B cell (primary cell): Measurements from ENCODE around the gene SRGAP1. TPM values are rescaled to one million over a fixed set of nuclear protein-coding genes. Genes with fewer than 3 reads are reported as not detected.

Experiments
- ATAC-seq: fragments of 200-7000 bp; cut with Tn5 transposase; one replicate; pipeline ENCODE4 v1.10.0; 2021; ENCODE audit warnings: low read depth, mild to moderate bottlenecking, moderate number of reproducible peaks, moderate library complexity
- CTCF ChIA-PET: fragments of 350-600 bp; sonication (Branson Sonifier 250); formaldehyde crosslinking; loops from one replicate; lab custom pipeline; 2021; ENCODE audit warnings: antibody characterized with exemption, inconsistent platforms; lab: Charles Lee
- POLR2A ChIA-PET: fragments of 350-600 bp; sonication (Branson Sonifier 250); formaldehyde crosslinking; loops from one replicate; lab custom pipeline; 2021; ENCODE audit warnings: antibody characterized with exemption; lab: Charles Lee
- DNase-seq: peaks from one replicate; pipeline ENCODE4 v3.0.0; 2013
- H2AFZ ChIP-seq: 2 replicates; pipeline ENCODE4 v1.6.1; 2012; ENCODE audit warnings: mild to moderate bottlenecking, low read depth, low read length; ENCODE audit not compliant: insufficient read depth, poor library complexity, severe bottlenecking
- H3K27ac ChIP-seq, 2 donors: 1 replicate in 1 of 2; 2 replicates in 1 of 2; pipeline ENCODE4 v1.5.1; 2012 to 2013; ENCODE audit warnings: low read length in 2 of 2, mild to moderate bottlenecking in 2 of 2, moderate library complexity in 1 of 2
- H3K27me3 ChIP-seq, 4 experiments: fragments of 200-600 bp in 1 of 4; sonication (generic) in 1 of 4; replicated peaks in 1 of 4; 1 replicate in 2 of 4; 2 replicates in 2 of 4; pipeline versions ENCODE4 v1.6.1 to v1.7.0; 2013 to 2016; ENCODE audit warnings: low read length in 3 of 4, mild to moderate bottlenecking in 2 of 4, mixed read lengths in 1 of 4, moderate library complexity in 1 of 4; ENCODE audit not compliant: insufficient read depth in 4 of 4, control insufficient read depth in 3 of 4; ENCODE audit errors: control extremely low read depth in 1 of 4
- H3K36me3 ChIP-seq, 2 experiments: replicated peaks in 1 of 2; 1 replicate in 1 of 2; 2 replicates in 1 of 2; pipeline versions ENCODE4 v1.6.1 to v1.7.1; 2013; ENCODE audit warnings: low read length in 1 of 2; ENCODE audit not compliant: insufficient read depth in 2 of 2, control insufficient read depth in 1 of 2; ENCODE audit errors: control extremely low read depth in 1 of 2, extremely low read depth in 1 of 2
- H3K4me1 ChIP-seq, 2 donors: fragments of 200-600 bp in 1 of 2; sonication (generic) in 1 of 2; 1 replicate in 1 of 2; 2 replicates in 1 of 2; pipeline versions ENCODE4 v1.5.1 to v1.6.1; 2013 to 2017; ENCODE audit warnings: low read length in 2 of 2; ENCODE audit not compliant: control insufficient read depth in 2 of 2, insufficient read depth in 2 of 2
- H3K4me2 ChIP-seq: replicated peaks from 2 replicates; pipeline ENCODE3; 2012; ENCODE audit warnings: mild to moderate bottlenecking, low read depth, low read length; ENCODE audit not compliant: poor library complexity, severe bottlenecking
- H3K4me3 ChIP-seq, 5 experiments: fragments of 200-600 bp in 1 of 5; sonication (generic) in 1 of 5; 1 replicate in 3 of 5; 2 replicates in 2 of 5; pipeline versions ENCODE4 v1.5.1 to v1.7.0; 2011 to 2016; ENCODE audit warnings: low read length in 4 of 5, mild to moderate bottlenecking in 4 of 5, low read depth in 2 of 5, control low read depth in 1 of 5, moderate library complexity in 1 of 5; ENCODE audit not compliant: insufficient read depth in 1 of 5; ENCODE audit errors: control extremely low read depth in 1 of 5, extremely low read depth in 1 of 5
- H3K79me2 ChIP-seq: fragments of 200-600 bp; sonication (generic); one replicate; pipeline ENCODE4 v1.6.0; 2016; ENCODE audit warnings: low read length; ENCODE audit not compliant: control insufficient read depth, insufficient read depth
- H3K9ac ChIP-seq: fragments of 200-600 bp; sonication (generic); 2 replicates; pipeline ENCODE4 v1.6.1; 2017; ENCODE audit warnings: mild to moderate bottlenecking, low read length, moderate library complexity
- H3K9me3 ChIP-seq, 3 donors: one replicate each; pipeline versions ENCODE4 v1.6.1 to v1.7.1; 2013; ENCODE audit warnings: low read length in 2 of 3; ENCODE audit not compliant: control insufficient read depth in 2 of 3, insufficient read depth in 1 of 3; ENCODE audit errors: control extremely low read depth in 1 of 3
- H4K20me1 ChIP-seq: 2 replicates; pipeline ENCODE4 v1.6.0; 2012; ENCODE audit warnings: mild to moderate bottlenecking, low read length; ENCODE audit not compliant: insufficient read depth, control insufficient read depth, poor library complexity, severe bottlenecking
- H3K27ac Mint-ChIP-seq: one replicate; pipeline ENCODE4 v1.8.0; 2021; ENCODE audit warnings: mixed read lengths
- H3K27me3 Mint-ChIP-seq: one replicate; pipeline ENCODE4 v1.8.0; 2021; ENCODE audit warnings: mixed read lengths
- H3K4me1 Mint-ChIP-seq: one replicate; pipeline ENCODE4 v1.8.0; 2021; ENCODE audit warnings: mixed read lengths
- H3K4me3 Mint-ChIP-seq: one replicate; pipeline ENCODE4 v1.8.0; 2021; ENCODE audit warnings: mixed read lengths
- H3K9me3 Mint-ChIP-seq: one replicate; pipeline ENCODE4 v1.8.0; 2022; ENCODE audit warnings: mixed read lengths; ENCODE audit not compliant: insufficient read depth
- CTCF ChIP-seq: fragments of 200-600 bp; IDR thresholded peaks from one replicate; pipeline ENCODE4 v1.8.0; 2022; ENCODE audit warnings: antibody characterized with exemption, mild to moderate bottlenecking
- EZH2 ChIP-seq: IDR thresholded peaks from 2 replicates; pipeline ENCODE4 v1.6.1; 2012; ENCODE audit warnings: borderline replicate concordance, low read depth, mild to moderate bottlenecking, moderate library complexity, low read length; ENCODE audit not compliant: insufficient read depth, poor library complexity, severe bottlenecking
- WGBS: methylation state at CpG from one replicate; pipeline ENCODE4 v1.1.5; 2013; ENCODE audit warnings: missing lambda C conversion rate; ENCODE audit not compliant: insufficient coverage; 5-methylcytosine and 5-hydroxymethylcytosine counted together
- intact Hi-C: fragments of 100-400 bp; cut with micrococcal nuclease; formaldehyde crosslinking; loops from one replicate; pipeline ENCODE4 v1.10.0; 2022
- polyA plus RNA-seq: library from polyadenylated mRNA; depleted of rRNA; stranded (reverse); fragments of >200 nt; gene quantifications from 2 replicates; pipeline ENCODE4 v1.2.3, GENCODE V29; 2012
- total RNA-seq, 2 donors: library from RNA; stranded (reverse); fragments of 120-200 nt in 1 of 2; gene quantifications; 1 replicate in 1 of 2; 2 replicates in 1 of 2; pipeline versions ENCODE4 v1.2.3 to v1.2.4, GENCODE V29; 2013 to 2022

SRGAP1 gene
- total and polyA plus RNA-seq, 2 donors (not counting 1 experiment from before 2014, with no cell fraction given), result under 0.01 to 0.22 TPM

- no peaks in the 10 kb centered on the region for H4K20me1 ChIP-seq
- CTCF ChIA-PET, result no interaction called here
- H3K4me2 ChIP-seq, result no peak overlapping the region
- no peak overlapping the region for H3K27ac ChIP-seq
- Mint-ChIP-seq H3K27ac (no peak overlapping the region), H3K27me3 (no peaks in the 10 kb centered on the region), H3K4me3 (no peak overlapping the region), H3K9me3 (no peaks in the 10 kb centered on the region), H3K4me1 (peaks cover 2% of the 10 kb centered on the region)
- DNase-seq, result no peak
- H3K27me3 ChIP-seq, result no peaks in the 10 kb centered on the region
- H3K36me3 ChIP-seq, result no peaks in the 10 kb centered on the region
- POLR2A ChIA-PET, result no interaction called here
- no peak overlapping the region for H3K9ac ChIP-seq
- TF ChIP-seq CTCF (no peak), EZH2 (no peak)
- no peak overlapping the region for H2AFZ ChIP-seq
- no peak overlapping the region for H3K4me3 ChIP-seq
- WGBS, result no CpG with 5 or more reads among the region's 1 CpG
- no peak for ATAC-seq
- no peaks in the 10 kb centered on the region for H3K9me3 ChIP-seq
- H3K4me1 ChIP-seq, result peaks cover 0 to 3% of the 10 kb centered on the region in 2 donors
- no peaks in the 10 kb centered on the region for H3K79me2 ChIP-seq
- intact Hi-C loops, result no loop called here
These were observed 78.0 kb downstream of the SRGAP1 start for GRCh38 chr12:63922474-63922873.

- Histone ChIP-seq H3K27ac (no peak overlapping the region), H3K9ac (no peak overlapping the region), H3K9me3 (no peaks in the 10 kb centered on the region), H3K79me2 (no peaks in the 10 kb centered on the region), H3K4me1 (no peaks in the 10 kb centered on the region), H3K4me2 (no peak overlapping the region), H3K36me3 (no peaks in the 10 kb centered on the region), H3K4me3 (no peak overlapping the region), H3K27me3 (no peaks in the 10 kb centered on the region), H4K20me1 (no peaks in the 10 kb centered on the region), H2AFZ (no peak overlapping the region)
- Mint-ChIP-seq H3K4me3 (no peak overlapping the region), H3K4me1 (no peaks in the 10 kb centered on the region), H3K27me3 (no peaks in the 10 kb centered on the region), H3K27ac (no peak overlapping the region), H3K9me3 (no peaks in the 10 kb centered on the region)
- intact Hi-C loops, result no loop called here
- TF ChIP-seq CTCF (no peak), EZH2 (no peak)
- no CpG with 5 or more reads among the region's 1 CpG for WGBS
- CTCF ChIA-PET, result no interaction called here
- POLR2A ChIA-PET, result no interaction called here
- DNase-seq, result no peak
- ATAC-seq, result no peak
These were observed 80.3 kb downstream of the SRGAP1 start for GRCh38 chr12:63924781-63925180.
